IMR-90 (cell line): ENCODE measurements around the gene MACROD1. TPM values are rescaled to one million over a fixed set of nuclear protein-coding genes. Genes with fewer than 3 reads are reported as not detected.

Experiments
- ATAC-seq: fragments of 200-7000 bp; cut with Tn5 transposase; 2 replicates; pipeline ENCODE4 v1.9.1; 2020; ENCODE audit warnings: low read depth, mild to moderate bottlenecking, moderate library complexity
- BruUV-seq: library from RNA; stranded (reverse); fragments of 400-500 nt; replicated peaks from 2 replicates; lab custom pipeline; 2021; lab: Mats Ljungman, UMichigan
- CTCF ChIA-PET: fragments of 300-600 bp; formaldehyde crosslinking; extraction: SDS; loops from one replicate; lab custom pipeline; 2021; ENCODE audit warnings: antibody characterized with exemption; lab: Yijun Ruan, JAX
- POLR2A ChIA-PET: fragments of 300-600 bp; sonication (Branson Sonifier 250); formaldehyde crosslinking; loops from one replicate; lab custom pipeline; 2022; ENCODE audit warnings: antibody characterized with exemption; ENCODE audit not compliant: unreplicated experiment; lab: Charles Lee
- DNase-seq: peaks from one replicate; pipeline ENCODE4 v3.0.0; 2013
- H2AFZ ChIP-seq: replicated peaks from 2 replicates; pipeline ENCODE3; 2013; ENCODE audit warnings: low read length, mild to moderate bottlenecking; ENCODE audit not compliant: poor library complexity
- H2AK5ac ChIP-seq: 2 replicates; pipeline ENCODE4 v1.6.1; 2013; ENCODE audit warnings: low read depth, low read length, inconsistent platforms
- H2AK9ac ChIP-seq: replicated peaks from 2 replicates; pipeline ENCODE3; 2013; ENCODE audit warnings: mild to moderate bottlenecking, low read depth, low read length, moderate library complexity; ENCODE audit not compliant: poor library complexity
- H2BK120ac ChIP-seq: 2 replicates; pipeline ENCODE4 v1.6.1; 2013; ENCODE audit warnings: low read depth, low read length, inconsistent platforms
- H2BK15ac ChIP-seq: 3 replicates; pipeline ENCODE4 v1.6.1; 2013; ENCODE audit warnings: low read depth, low read length, inconsistent platforms
- H2BK20ac ChIP-seq: 2 replicates; pipeline ENCODE4 v1.6.1; 2013; ENCODE audit warnings: low read depth, mild to moderate bottlenecking, inconsistent platforms, low read length, moderate library complexity
- H2BK5ac ChIP-seq: 2 replicates; pipeline ENCODE4 v1.6.1; 2013; ENCODE audit warnings: mild to moderate bottlenecking, low read depth, low read length, inconsistent platforms; ENCODE audit not compliant: poor library complexity, severe bottlenecking
- H3K14ac ChIP-seq: replicated peaks from 2 replicates; pipeline ENCODE4 v1.6.1; 2013; ENCODE audit warnings: low read depth, low read length, inconsistent platforms
- H3K18ac ChIP-seq: 2 replicates; pipeline ENCODE4 v1.6.1; 2013; ENCODE audit warnings: low read depth, low read length, control low read depth
- H3K23ac ChIP-seq: 2 replicates; pipeline ENCODE4 v1.6.1; 2013; ENCODE audit warnings: low read depth, low read length, inconsistent platforms
- H3K27ac ChIP-seq: 2 replicates; pipeline ENCODE4 v1.5.1; 2013; ENCODE audit warnings: mild to moderate bottlenecking, control low read depth, low read length; ENCODE audit not compliant: insufficient read depth
- H3K27me3 ChIP-seq: 2 replicates; pipeline ENCODE4 v1.6.1; 2013; ENCODE audit warnings: low read length; ENCODE audit not compliant: control insufficient read depth, insufficient read depth
- H3K36me3 ChIP-seq: 2 replicates; pipeline ENCODE4 v1.6.1; 2013; ENCODE audit warnings: low read length, mixed read lengths; ENCODE audit not compliant: control insufficient read depth, insufficient read depth
- H3K4ac ChIP-seq: 2 replicates; pipeline ENCODE4 v1.6.1; 2013; ENCODE audit warnings: low read depth, low read length, inconsistent platforms
- H3K4me1 ChIP-seq: 2 replicates; pipeline ENCODE4 v1.6.1; 2013; ENCODE audit warnings: low read length, mixed read lengths; ENCODE audit not compliant: control insufficient read depth, insufficient read depth
- H3K4me2 ChIP-seq: 2 replicates; pipeline ENCODE4 v1.6.1; 2013; ENCODE audit warnings: low read depth, mild to moderate bottlenecking, control low read depth, low read length, moderate library complexity
- H3K4me3 ChIP-seq: 2 replicates; pipeline ENCODE4 v1.5.1; 2013; ENCODE audit warnings: low read depth, mild to moderate bottlenecking, control low read depth, low read length, moderate library complexity; ENCODE audit not compliant: insufficient read depth
- H3K56ac ChIP-seq: 2 replicates; pipeline ENCODE4 v1.6.1; 2013; ENCODE audit warnings: low read length, inconsistent platforms; ENCODE audit not compliant: insufficient read depth; ENCODE audit errors: extremely low read depth
- H3K79me1 ChIP-seq, 2 experiments: 2 replicates each; pipeline ENCODE4 v1.6.1; 2013; ENCODE audit warnings: low read length in 2 of 2, inconsistent platforms in 1 of 2, low read depth in 1 of 2
- H3K9ac ChIP-seq: 2 replicates; pipeline ENCODE4 v1.6.1; 2013; ENCODE audit warnings: low read depth, low read length, control low read depth
- H3K9me1 ChIP-seq: 2 replicates; pipeline ENCODE4 v1.6.1; 2013; ENCODE audit warnings: low read length, inconsistent platforms; ENCODE audit not compliant: insufficient read depth
- H3K9me3 ChIP-seq: 2 replicates; pipeline ENCODE4 v1.6.1; 2013; ENCODE audit warnings: low read length; ENCODE audit not compliant: control insufficient read depth, insufficient read depth
- H4K20me1 ChIP-seq: 2 replicates; pipeline ENCODE4 v1.6.1; 2013; ENCODE audit warnings: low read length, inconsistent platforms; ENCODE audit not compliant: insufficient read depth
- H4K5ac ChIP-seq: 2 replicates; pipeline ENCODE4 v1.6.1; 2013; ENCODE audit warnings: mild to moderate bottlenecking, low read depth, low read length, control low read depth
- H4K8ac ChIP-seq, 2 experiments: 2 replicates each; pipeline ENCODE4 v1.6.1; 2013; ENCODE audit warnings: low read depth in 2 of 2, low read length in 2 of 2, control low read depth in 1 of 2, inconsistent platforms in 1 of 2
- H4K91ac ChIP-seq: 2 replicates; pipeline ENCODE4 v1.6.1; 2013; ENCODE audit warnings: low read depth, low read length, inconsistent platforms; ENCODE audit not compliant: insufficient read depth
- CHD1 ChIP-seq: IDR thresholded peaks from 2 replicates; pipeline ENCODE4 v1.6.1; 2012; ENCODE audit warnings: low read depth, low read length, improper control_type of control experiment
- MXI1 ChIP-seq: IDR thresholded peaks from 2 replicates; pipeline ENCODE4 v1.6.1; 2012; ENCODE audit warnings: low read depth, mild to moderate bottlenecking, low read length, moderate library complexity, borderline replicate concordance
- USF2 ChIP-seq: fragments of 150-350 bp; IDR thresholded peaks from 2 replicates; pipeline ENCODE4 v1.6.1; 2017; ENCODE audit warnings: mild to moderate bottlenecking, antibody characterized with exemption, low read length, low read depth
- WGBS, 2 experiments: methylation state at CpG; one replicate each; pipeline versions ENCODE4 v1.1.5 to v1.1.7; 2013; ENCODE audit warnings: missing lambda C conversion rate in 2 of 2; ENCODE audit not compliant: insufficient read length in 1 of 2; ENCODE audit errors: extremely low coverage in 2 of 2; 5-methylcytosine and 5-hydroxymethylcytosine counted together
- dilution Hi-C: fragments of 300-500 bp; cut with HindIII; formaldehyde crosslinking; loops from one replicate; pipeline ENCODE4 v1.14.3; 2018; ENCODE audit warnings: low sequenced_read_pairs; ENCODE audit not compliant: unreplicated experiment
- in situ Hi-C: fragments of 300-500 bp; cut with MboI; formaldehyde crosslinking; loops from 3 replicates; pipeline ENCODE4 v1.14.3; 2019; ENCODE audit warnings: low sequenced_read_pairs, inconsistent platforms, mixed read lengths
- intact Hi-C: fragments of 100-400 bp; cut with micrococcal nuclease; formaldehyde crosslinking; loops from 2 replicates; pipeline ENCODE4 v1.10.0; 2022
- polyA plus RNA-seq, 3 experiments: library from polyadenylated mRNA; depleted of rRNA; stranded (reverse); fragments of >200 nt; gene quantifications; 2 replicates each; pipeline ENCODE4 v1.2.3, GENCODE V29; 2012; ENCODE audit warnings: low replicate concordance in 1 of 3
- total RNA-seq: library from RNA; depleted of rRNA; stranded (reverse); fragments of >200 nt; gene quantifications from 2 replicates; pipeline ENCODE4 v1.2.3, GENCODE V29; 2012

Gene MACROD1
- total and polyA plus RNA-seq, 2 of the 4 experiments (the other 2 are of a cell fraction), result 2.5 to 9.3 TPM

- Histone ChIP-seq H2BK120ac (no peak overlapping the region), H3K79me1 (peaks cover 16 to 62% of the 10 kb centered on the region in 2 experiments), H3K14ac (no peak overlapping the region), H2BK15ac (no peak overlapping the region), H3K36me3 (peaks cover 11% of the 10 kb centered on the region; the same call in 1 of the 2 replicates), H3K4me1 (peaks cover 13% of the 10 kb centered on the region), H3K9me3 (no peaks in the 10 kb centered on the region), H2BK20ac (no peak overlapping the region), H3K4ac (no peak overlapping the region), H3K56ac (no peak overlapping the region), H3K18ac (no peak overlapping the region), H4K8ac (no peak overlapping the region), H3K4me3 (no peak overlapping the region), H3K9ac (no peak overlapping the region), H3K27ac (no peak overlapping the region), H2AFZ (no peak overlapping the region), H3K4me2 (no peak overlapping the region), H3K27me3 (no peaks in the 10 kb centered on the region), H4K5ac (no peak overlapping the region), H2BK5ac (no peak overlapping the region), H3K23ac (no peak overlapping the region), H4K20me1 (peaks cover 18% of the 10 kb centered on the region), H4K91ac (no peak overlapping the region), H2AK5ac (no peak overlapping the region), H2AK9ac (peak overlapping the region; percentile 79), H3K9me1 (peaks cover 24% of the 10 kb centered on the region)
- CTCF ChIA-PET, result no interaction called here
- intact Hi-C loops, result no loop called here
- dilution Hi-C loops, result no loop called here
- ATAC-seq (no peak), DNase-seq (no peak)
- POLR2A ChIA-PET, result no interaction called here
- no peak for TF ChIP-seq USF2
- no peak for TF ChIP-seq MXI1
- TF ChIP-seq CHD1, result no peak
- no TSS peak for BruUV-seq
- in situ Hi-C loops, result no loop called here
- 93% methylated on average over 3 of the region's 10 CpGs; no CpG with 5 or more reads in 1 of the 2 experiments for WGBS, 2 experiments
Observed at GRCh38 chr11:63978551-63979239, 187.2 kb downstream of the MACROD1 start.
